HG03442 (cell line): ENCODE results near the gene FUT6.

Experiments used
- ATAC-seq: cut with Tn5 transposase; IDR thresholded peaks from one replicate; pipeline ENCODE4 v1.9.1; 2021; ENCODE audit warnings: mild to moderate bottlenecking, moderate library complexity; ENCODE audit not compliant: unreplicated experiment

The FUT6 gene

GRCh38 chr19:5828661-5829566 is 10.6 kb downstream of the FUT6 start:
- ATAC-seq, result no peak

- ATAC-seq, result peak; percentile 72
These were observed 11.4 kb downstream of the FUT6 start for GRCh38 chr19:5827891-5828660.

- ATAC-seq, result no peak
These were observed 12.1 kb downstream of the FUT6 start for GRCh38 chr19:5827342-5827890.

GRCh38 chr19:5826531-5827341 is 12.8 kb downstream of the FUT6 start:
- ATAC-seq, result no peak

GRCh38 chr19:5825178-5825577 is 14.3 kb downstream of the FUT6 start:
- no peak for ATAC-seq

- no peak for ATAC-seq
These were observed 14.8 kb downstream of the FUT6 start for GRCh38 chr19:5824751-5825150.

GRCh38 chr19:5823579-5824281 is 15.8 kb downstream of the FUT6 start:
- no peak for ATAC-seq

GRCh38 chr19:5822181-5822844 is 17.2 kb downstream of the FUT6 start:
- no peak for ATAC-seq

GRCh38 chr19:5821521-5822180 is 17.9 kb downstream of the FUT6 start:
- ATAC-seq, result no peak

- no peak for ATAC-seq
These were observed 18.7 kb downstream of the FUT6 start for GRCh38 chr19:5820785-5821184.

GRCh38 chr19:5818594-5818993 is 20.9 kb downstream of the FUT6 start:
- no peak for ATAC-seq

GRCh38 chr19:5817218-5817617 is 22.3 kb downstream of the FUT6 start:
- no peak for ATAC-seq

- no peak for ATAC-seq
These were observed 24.7 kb downstream of the FUT6 start for GRCh38 chr19:5814852-5815246.

GRCh38 chr19:5814123-5814851 is 25.2 kb downstream of the FUT6 start:
- no peak for ATAC-seq

GRCh38 chr19:5811117-5811516 is 28.4 kb downstream of the FUT6 start:
- ATAC-seq, result no peak

GRCh38 chr19:5809469-5809868 is 30.0 kb downstream of the FUT6 start:
- ATAC-seq, result no peak

GRCh38 chr19:5809053-5809452 is 30.4 kb downstream of the FUT6 start:
- ATAC-seq, result no peak

GRCh38 chr19:5808120-5808816 is 31.2 kb downstream of the FUT6 start:
- no peak for ATAC-seq
